Stimulated activated CD4-positive, alpha-beta T cell treated with anti-CD3 and anti-CD28 coated beads, Interleukin-2, amount 100 ng/mL, for 4 hours (primary cell): ENCODE measurements around the gene SLC16A3.
"Not testable (repeated sequence)": the region's sequence is repeated elsewhere in the genome, so short reads cannot be mapped to it uniquely, and the experiment has no call there.

ENCODE experiments used
- DNase-seq: peaks from one replicate; pipeline ENCODE4 v3.0.0-alpha.2; 2020; ENCODE audit warnings: low read depth

Gene SLC16A3

GRCh38 chr17:82247182-82247823 is 18.5 kb downstream of the SLC16A3 start:
- no peak for DNase-seq

GRCh38 chr17:82247856-82248671 is 19.2 kb downstream of the SLC16A3 start:
- no peak for DNase-seq

- no peak for DNase-seq
Observed at GRCh38 chr17:82248815-82249674, 20.2 kb downstream of the SLC16A3 start.

GRCh38 chr17:82249896-82250581 is 21.2 kb downstream of the SLC16A3 start:
- no peak for DNase-seq

- DNase-seq: no peak
Observed at GRCh38 chr17:82250868-82251500, 22.1 kb downstream of the SLC16A3 start.

- no peak for DNase-seq
Observed at GRCh38 chr17:82252511-82253178, 23.8 kb downstream of the SLC16A3 start.

- no peak for DNase-seq
Observed at GRCh38 chr17:82253179-82253544, 24.3 kb downstream of the SLC16A3 start.

GRCh38 chr17:82254096-82254495 is 25.3 kb downstream of the SLC16A3 start:
- DNase-seq: not testable (repeated sequence)

- not testable (repeated sequence) for DNase-seq
Observed at GRCh38 chr17:82254746-82255145, 25.9 kb downstream of the SLC16A3 start.

GRCh38 chr17:82255402-82255972 is 26.6 kb downstream of the SLC16A3 start:
- no peak for DNase-seq

GRCh38 chr17:82256242-82256885 is 27.5 kb downstream of the SLC16A3 start:
- DNase-seq: no peak

GRCh38 chr17:82257473-82257872 is 28.6 kb downstream of the SLC16A3 start:
- DNase-seq: peak; percentile 52

GRCh38 chr17:82258555-82258954 is 29.7 kb downstream of the SLC16A3 start:
- no peak for DNase-seq

- DNase-seq: not testable (repeated sequence)
Observed at GRCh38 chr17:82259972-82260961, 31.4 kb downstream of the SLC16A3 start.

GRCh38 chr17:82262344-82262743 is 33.5 kb downstream of the SLC16A3 start:
- DNase-seq: no peak

GRCh38 chr17:82263641-82264040 is 34.8 kb downstream of the SLC16A3 start:
- DNase-seq: no peak

GRCh38 chr17:82266142-82266541 is 37.3 kb downstream of the SLC16A3 start:
- no peak for DNase-seq

- DNase-seq: no peak
Observed at GRCh38 chr17:82267575-82268379, 38.9 kb downstream of the SLC16A3 start.
